HEK293 (cell line): ENCODE data around the gene FGF8.

ENCODE experiments used
- CTCF ChIA-PET: fragments of 350-600 bp; formaldehyde crosslinking; extraction: SDS; loops from one replicate; lab custom pipeline; 2021; ENCODE audit warnings: antibody characterized with exemption; lab: Yijun Ruan, JAX
- POLR2A ChIA-PET: fragments of 300-600 bp; formaldehyde crosslinking; extraction: SDS; loops from one replicate; lab custom pipeline; 2020; ENCODE audit warnings: antibody characterized with exemption, inconsistent platforms; lab: Yijun Ruan, JAX
- H3K27ac ChIP-seq: fragments of 200-500 bp; sonication (Bioruptor generic); 2 replicates; pipeline ENCODE4 v1.5.1; 2014; ENCODE audit warnings: low read depth, low read length, control low read depth, inconsistent platforms; ENCODE audit errors: extremely low read depth
- H3K36me3 ChIP-seq, 2 experiments: fragments of 200-500 bp in 1 of 2; sonication (Bioruptor generic) in 1 of 2; 1 replicate in 1 of 2; 2 replicates in 1 of 2; pipeline ENCODE4 v1.5.1; 2014 to 2017; ENCODE audit warnings: inconsistent platforms in 2 of 2, low read length in 2 of 2; ENCODE audit not compliant: control insufficient read depth in 2 of 2, insufficient read depth in 1 of 2
- H3K4me1 ChIP-seq: fragments of 200-500 bp; sonication (Bioruptor generic); 2 replicates; pipeline ENCODE4 v1.5.1; 2014; ENCODE audit warnings: mild to moderate bottlenecking, low read length, inconsistent platforms; ENCODE audit not compliant: control insufficient read depth, insufficient read depth
- H3K4me3 ChIP-seq: 2 replicates; pipeline ENCODE4 v1.5.1; 2011; ENCODE audit warnings: low read depth, mild to moderate bottlenecking, control low read depth, low read length, moderate library complexity
- H3K9me3 ChIP-seq: fragments of 200-500 bp; sonication (Bioruptor generic); 2 replicates; pipeline ENCODE4 v1.5.1; 2014; ENCODE audit warnings: low read depth, low read length, inconsistent platforms; ENCODE audit not compliant: control insufficient read depth, insufficient read depth
- EGR2 ChIP-seq: fragments of 450-650 bp; formaldehyde crosslinking; IDR thresholded peaks from 2 replicates; pipeline ENCODE4 v1.5.1; 2016; ENCODE audit warnings: low read depth, missing biosample characterization, missing genetic modification characterization
- MEIS1 ChIP-seq: sonication (generic); formaldehyde crosslinking; IDR thresholded peaks from 2 replicates; pipeline ENCODE4 v1.8.1; 2022; ENCODE audit warnings: missing genetic modification reagents, mild to moderate bottlenecking, borderline replicate concordance
- OVOL3 ChIP-seq: fragments of 450-650 bp; formaldehyde crosslinking; IDR thresholded peaks from 2 replicates; pipeline ENCODE4 v1.5.1; 2016; ENCODE audit warnings: missing biosample characterization, missing genetic modification characterization
- REPIN1 ChIP-seq: fragments of 450-650 bp; formaldehyde crosslinking; IDR thresholded peaks from 2 replicates; pipeline ENCODE4 v1.5.1; 2017; ENCODE audit warnings: missing biosample characterization, missing genetic modification characterization, low read depth
- SP7 ChIP-seq: fragments of 450-650 bp; formaldehyde crosslinking; IDR thresholded peaks from 2 replicates; pipeline ENCODE4 v1.5.1; 2016; ENCODE audit warnings: missing biosample characterization, missing genetic modification characterization
- ZBTB6 ChIP-seq: fragments of 450-650 bp; formaldehyde crosslinking; IDR thresholded peaks from 2 replicates; pipeline ENCODE4 v1.5.1; 2017; ENCODE audit warnings: missing biosample characterization, missing genetic modification characterization
- ZFHX2 ChIP-seq: fragments of 450-650 bp; formaldehyde crosslinking; conservative IDR thresholded peaks from 2 replicates; pipeline ENCODE4 v1.5.1; 2016; ENCODE audit warnings: missing biosample characterization, missing genetic modification characterization
- ZNF292 ChIP-seq: fragments of 450-650 bp; formaldehyde crosslinking; IDR thresholded peaks from 2 replicates; pipeline ENCODE4 v1.5.1; 2016; ENCODE audit warnings: low read depth, missing biosample characterization, missing genetic modification characterization, borderline replicate concordance
- ZNF324 ChIP-seq: fragments of 450-650 bp; formaldehyde crosslinking; IDR thresholded peaks from 2 replicates; pipeline ENCODE4 v1.5.1; 2016; ENCODE audit warnings: missing biosample characterization, missing genetic modification characterization
- ZNF362 ChIP-seq: fragments of 450-650 bp; formaldehyde crosslinking; IDR thresholded peaks from 2 replicates; pipeline ENCODE4 v1.5.1; 2016; ENCODE audit warnings: missing biosample characterization, missing genetic modification characterization
- ZNF398 ChIP-seq: fragments of 450-650 bp; formaldehyde crosslinking; IDR thresholded peaks from 2 replicates; pipeline ENCODE4 v1.5.1; 2017; ENCODE audit warnings: missing biosample characterization, missing genetic modification characterization
- ZNF518A ChIP-seq: fragments of 450-650 bp; formaldehyde crosslinking; conservative IDR thresholded peaks from 2 replicates; pipeline ENCODE4 v1.5.1; 2016; ENCODE audit warnings: low read depth, missing biosample characterization, missing genetic modification characterization
- ZNF768 ChIP-seq: fragments of 450-650 bp; formaldehyde crosslinking; IDR thresholded peaks from 2 replicates; pipeline ENCODE4 v1.5.1; 2018; ENCODE audit warnings: missing biosample characterization, mild to moderate bottlenecking, missing genetic modification characterization

FGF8 gene

GRCh38 chr10:101814466-101815071 lies 38.7 kb upstream of the FGF8 start (continued):
- TF ChIP-seq ZNF324 (tag by site-specific recombination) (no peak), SP7 (tag by site-specific recombination) (peak; percentile 51; the same call in 1 of the 2 replicates), ZNF292 (no peak), ZNF362 (0 out of 2 replicates have a peak, but pooled peaks have one; percentile 21)

GRCh38 chr10:101812606-101813005 lies 36.7 kb upstream of the FGF8 start:
- no peaks in the 10 kb centered on the region for H3K9me3 ChIP-seq
- H3K36me3 ChIP-seq = peaks cover 40 to 45% of the 10 kb centered on the region in 2 experiments
- ChIA-PET CTCF (interaction anchor here (1.2 to 1.6 kb wide), 3 partner anchors 32 to 208 kb away, joined by 5 to 8 read pairs (median 7); no protein-coding TSS in a partner anchor), POLR2A (interaction anchor here (0.6 kb wide), 1 partner anchor 9 kb away, joined by 3 read pairs; no protein-coding TSS in a partner anchor)
- H3K27ac ChIP-seq = no peak overlapping the region
- no peak overlapping the region for H3K4me3 ChIP-seq
- H3K4me1 ChIP-seq = peaks cover 5% of the 10 kb centered on the region
- TF ChIP-seq ZNF518A (tag by site-specific recombination) = no peak
- no peak for TF ChIP-seq SP7 (tag by site-specific recombination)
- TF ChIP-seq REPIN1 (tag by site-specific recombination) = no peak

GRCh38 chr10:101807158-101807557 lies 31.2 kb upstream of the FGF8 start:
- Histone ChIP-seq H3K4me1 (no peaks in the 10 kb centered on the region), H3K27ac (no peak overlapping the region), H3K4me3 (no peak overlapping the region), H3K9me3 (no peaks in the 10 kb centered on the region), H3K36me3 (peaks cover 84 to 93% of the 10 kb centered on the region in 2 experiments)
- POLR2A ChIA-PET = no interaction called here
- CTCF ChIA-PET = no interaction called here
- no peak for TF ChIP-seq ZNF768 (tag by site-specific recombination)
- TF ChIP-seq EGR2 (tag by site-specific recombination) = peak; percentile 45
- no peak for TF ChIP-seq MEIS1 (CRISPR knock-in tag)
- TF ChIP-seq OVOL3 (tag by site-specific recombination) = no peak
- TF ChIP-seq ZFHX2 (tag by site-specific recombination) = 0 out of 2 replicates have a peak, but pooled peaks have one; percentile 17
- TF ChIP-seq ZNF398 (tag by site-specific recombination) = no peak
- TF ChIP-seq ZBTB6 = no peak
